Thyroid gland (tissue), 4 donors: Measurements from ENCODE around the gene PCNX3. TPM values are rescaled to one million over a fixed set of nuclear protein-coding genes. Genes with fewer than 3 reads are reported as not detected.

Source experiments
- DNase-seq, 2 donors: peaks; one replicate each; pipeline ENCODE4 v3.0.0-alpha.2; 2019
- H3K27ac ChIP-seq, 3 donors: fragments of 200-600 bp; sonication (generic); 1 replicate in 2 of 3; 2 replicates in 1 of 3; pipeline ENCODE4 v1.5.1; 2016 to 2019; ENCODE audit warnings: mild to moderate bottlenecking in 1 of 3, moderate library complexity in 1 of 3
- H3K27me3 ChIP-seq: fragments of 200-600 bp; sonication (generic); one replicate; pipeline ENCODE4 v1.5.1; 2019
- H3K36me3 ChIP-seq, 2 donors: fragments of 200-600 bp; sonication (generic); one replicate each; pipeline ENCODE4 v1.5.1; 2016 to 2019
- H3K4me1 ChIP-seq, 2 donors: fragments of 200-600 bp; sonication (generic); one replicate each; pipeline ENCODE4 v1.5.1; 2017 to 2019
- H3K4me3 ChIP-seq, 3 donors: fragments of 200-600 bp; sonication (generic); replicated peaks in 1 of 3; 1 replicate in 2 of 3; 2 replicates in 1 of 3; pipeline ENCODE4 v1.5.1; 2016; ENCODE audit warnings: mild to moderate bottlenecking in 1 of 3
- H3K9me3 ChIP-seq: fragments of 200-600 bp; sonication (generic); one replicate; pipeline ENCODE4 v1.5.1; 2017
- CTCF ChIP-seq, 6 experiments: fragments of 200-600 bp in 3 of 6; fragments of 450-650 bp in 3 of 6; sonication (generic) in 3 of 6; IDR thresholded peaks; one replicate each; pipeline ENCODE4 v1.5.1; 2016 to 2019; ENCODE audit warnings: antibody characterized with exemption in 6 of 6, mild to moderate bottlenecking in 2 of 6, inconsistent platforms in 1 of 6, moderate library complexity in 1 of 6
- POLR2A ChIP-seq, 2 donors: fragments of 450-650 bp; IDR thresholded peaks; one replicate each; pipeline ENCODE4 v1.6.1; 2017; ENCODE audit warnings: antibody characterized with exemption in 2 of 2, mild to moderate bottlenecking in 2 of 2, moderate library complexity in 1 of 2
- WGBS, 2 donors: methylation state at CpG; one replicate each; pipeline ENCODE4 v1.1.5; 2017; 5-methylcytosine and 5-hydroxymethylcytosine counted together
- intact Hi-C: fragments of 100-400 bp; cut with DNase I; formaldehyde crosslinking; loops from one replicate; pipeline ENCODE4 v1.15.1; 2023
- total RNA-seq, 4 donors: library from RNA; depleted of rRNA; stranded (reverse); fragments of >200 nt; gene quantifications; one replicate each; pipeline ENCODE4 v1.2.3, GENCODE V29; 2016

PCNX3 gene
- total RNA-seq, 4 donors from 2014 or later = 18.9 to 54.2 (median 47.0) TPM

GRCh38 chr11:65593518-65594414, 21.8 kb upstream of the PCNX3 start:
- Histone ChIP-seq H3K27me3 (no peaks in the 10 kb centered on the region), H3K9me3 (no peaks in the 10 kb centered on the region), H3K36me3 (peaks cover 12 to 14% of the 10 kb centered on the region in 2 donors), H3K4me3 (no peak overlapping the region), H3K4me1 (peaks cover 0 to 4% of the 10 kb centered on the region in 2 donors), H3K27ac (no peak overlapping the region)
- intact Hi-C loops = no loop called here
- WGBS, 2 donors = 79 to 83% methylated on average over 16 to 17 of the region's 26 CpGs
- no peak for DNase-seq
- TF ChIP-seq CTCF (IDR thresholded peaks at IDR 0.05) (peak; percentile 15 to 53 (median 29)), POLR2A (IDR thresholded peaks at IDR 0.05) (no peak)

- no peaks in the 10 kb centered on the region for H3K9me3 ChIP-seq
- H3K27me3 ChIP-seq = no peaks in the 10 kb centered on the region
- H3K4me3 ChIP-seq = no peak overlapping the region
- WGBS, 2 donors = 63% methylated on average over 2 of the region's 3 CpGs; no CpG with 5 or more reads in 1 of the 2 donors
- TF ChIP-seq CTCF (IDR thresholded peaks at IDR 0.05) (no peak), POLR2A (IDR thresholded peaks at IDR 0.05) (no peak)
- H3K4me1 ChIP-seq = peaks cover 0 to 4% of the 10 kb centered on the region in 2 donors
- H3K27ac ChIP-seq = no peak overlapping the region
- peaks cover 16 to 21% of the 10 kb centered on the region in 2 donors for H3K36me3 ChIP-seq
- intact Hi-C loops = loop anchor here (5.0 kb wide), 1 partner anchor 193 kb away; no protein-coding TSS in a partner anchor
- no peak for DNase-seq
These were observed 20.4 kb upstream of the PCNX3 start for GRCh38 chr11:65595131-65595530.

GRCh38 chr11:65595543-65596281, 19.9 kb upstream of the PCNX3 start, which contains the start of gene KCNK7:
KCNK7 (minus strand) TSS chr11:65595800; CDS start chr11:65595772, 28 bp downstream.
- TF ChIP-seq POLR2A (IDR thresholded peaks at IDR 0.05) (no peak), CTCF (IDR thresholded peaks at IDR 0.05) (no peak)
- WGBS, 2 donors = 68 to 83% methylated on average over 8 to 9 of the region's 12 CpGs
- peaks cover 16 to 21% of the 10 kb centered on the region in 2 donors for H3K36me3 ChIP-seq
- H3K9me3 ChIP-seq = no peaks in the 10 kb centered on the region
- H3K4me1 ChIP-seq = peaks cover 0 to 4% of the 10 kb centered on the region in 2 donors
- no peaks in the 10 kb centered on the region for H3K27me3 ChIP-seq
- intact Hi-C loops = loop anchor here (5.0 kb wide), 1 partner anchor 193 kb away; no protein-coding TSS in a partner anchor
- H3K27ac ChIP-seq = no peak within 1 kb of the TSS
- H3K4me3 ChIP-seq = no peak within 1 kb of the TSS
- no peak for DNase-seq

- Histone ChIP-seq H3K27ac (no peak overlapping the region), H3K9me3 (no peaks in the 10 kb centered on the region), H3K4me1 (peaks cover 4% of the 10 kb centered on the region in 2 donors), H3K4me3 (no peak overlapping the region), H3K36me3 (peaks cover 16 to 21% of the 10 kb centered on the region in 2 donors), H3K27me3 (no peaks in the 10 kb centered on the region)
- no peak for DNase-seq
- no peak for TF ChIP-seq CTCF (IDR thresholded peaks at IDR 0.05)
- TF ChIP-seq POLR2A (IDR thresholded peaks at IDR 0.05) = no peak
- intact Hi-C loops = loop anchor here (5.0 kb wide), 1 partner anchor 194 kb away; no protein-coding TSS in a partner anchor
- 84 to 91% methylated on average over 5 to 6 of the region's 6 CpGs for WGBS, 2 donors
These were observed 19.1 kb upstream of the PCNX3 start for GRCh38 chr11:65596520-65596919.
